CD4-positive, alpha-beta T cell treated with Interleukin-2 at 100 ng/mL for 4 hours (primary cell): Measurements from ENCODE around the gene PTGFRN.
"Not testable (repeated sequence)": the region's sequence is repeated elsewhere in the genome, so short reads cannot be mapped to it uniquely, and the experiment has no call there.

Experiments
- DNase-seq: peaks from one replicate; pipeline ENCODE4 v3.0.0-alpha.2; 2020; ENCODE audit warnings: low spot score

PTGFRN gene

GRCh38 chr1:116909512-116910378 lies at the start of gene PTGFRN:
Gene PTGFRN, plus strand, starts transcription at chr1:116909916. Its CDS starts 288 bp downstream, at chr1:116910204.
- DNase-seq, result no peak

- DNase-seq, result not testable (repeated sequence)
Observed at GRCh38 chr1:116860167-116860566, 49.5 kb upstream of the PTGFRN start.

- no peak for DNase-seq
Observed at GRCh38 chr1:116861137-116861536, 48.6 kb upstream of the PTGFRN start.

GRCh38 chr1:116863031-116863430 lies 46.7 kb upstream of the PTGFRN start:
- DNase-seq, result not testable (repeated sequence)

- not testable (repeated sequence) for DNase-seq
Observed at GRCh38 chr1:116866478-116866877, 43.2 kb upstream of the PTGFRN start.

- no peak for DNase-seq
Observed at GRCh38 chr1:116868385-116868784, 41.3 kb upstream of the PTGFRN start.

GRCh38 chr1:116869611-116870010 lies 40.1 kb upstream of the PTGFRN start:
- DNase-seq, result no peak

- DNase-seq, result no peak
Observed at GRCh38 chr1:116870300-116870699, 39.4 kb upstream of the PTGFRN start.

- no peak for DNase-seq
Observed at GRCh38 chr1:116871779-116872146, 38.0 kb upstream of the PTGFRN start.

GRCh38 chr1:116873680-116874271 lies 35.9 kb upstream of the PTGFRN start:
- DNase-seq, result no peak

GRCh38 chr1:116874733-116875249 lies 34.9 kb upstream of the PTGFRN start:
- DNase-seq, result no peak

- no peak for DNase-seq
Observed at GRCh38 chr1:116875391-116875790, 34.3 kb upstream of the PTGFRN start.

GRCh38 chr1:116875946-116876345 lies 33.8 kb upstream of the PTGFRN start:
- not testable (repeated sequence) for DNase-seq

- DNase-seq, result no peak
Observed at GRCh38 chr1:116877141-116877818, 32.4 kb upstream of the PTGFRN start.

- peak; percentile 35 for DNase-seq
Observed at GRCh38 chr1:116878804-116879477, 30.8 kb upstream of the PTGFRN start.

GRCh38 chr1:116879478-116880133 lies 30.1 kb upstream of the PTGFRN start:
- no peak for DNase-seq

GRCh38 chr1:116880917-116881316 lies 28.8 kb upstream of the PTGFRN start:
- DNase-seq, result no peak

GRCh38 chr1:116881879-116882520 lies 27.7 kb upstream of the PTGFRN start:
- DNase-seq, result peak; percentile 22

GRCh38 chr1:116882866-116883265 lies 26.9 kb upstream of the PTGFRN start:
- no peak for DNase-seq

- DNase-seq, result no peak
Observed at GRCh38 chr1:116886291-116886878, 23.3 kb upstream of the PTGFRN start.

- no peak for DNase-seq
Observed at GRCh38 chr1:116887212-116887611, 22.5 kb upstream of the PTGFRN start.
